Common myeloid progenitor, CD34-positive (primary cell): ENCODE results near the gene MEI1.

Source experiments
- CTCF ChIA-PET: fragments of 350-600 bp; sonication (Branson Sonifier 250); formaldehyde crosslinking; loops from one replicate; lab custom pipeline; 2021; ENCODE audit warnings: antibody characterized with exemption; lab: Charles Lee
- POLR2A ChIA-PET: fragments of 350-600 bp; sonication (Branson Sonifier 250); formaldehyde crosslinking; loops from one replicate; lab custom pipeline; 2021; ENCODE audit warnings: antibody characterized with exemption; lab: Charles Lee
- DNase-seq, 3 donors: peaks; one replicate each; pipeline versions ENCODE4 v3.0.0 to v3.0.0-alpha.2; 2013
- H3K27ac ChIP-seq, 2 experiments: 1 replicate in 1 of 2; 2 replicates in 1 of 2; pipeline ENCODE4 v1.7.0; 2013; ENCODE audit warnings: inconsistent platforms in 2 of 2, low read length in 2 of 2, mild to moderate bottlenecking in 2 of 2, low read depth in 1 of 2, moderate library complexity in 1 of 2; ENCODE audit not compliant: severe bottlenecking in 2 of 2, insufficient read depth in 1 of 2, poor library complexity in 1 of 2
- H3K27me3 ChIP-seq, 5 experiments: replicated peaks in 2 of 5; 1 replicate in 3 of 5; 2 replicates in 2 of 5; pipeline versions ENCODE4 v1.6.1 to v1.7.0; 2013; ENCODE audit warnings: low read length in 4 of 5, mild to moderate bottlenecking in 2 of 5, moderate library complexity in 2 of 5, inconsistent platforms in 1 of 5; ENCODE audit not compliant: insufficient read depth in 5 of 5, control insufficient read depth in 4 of 5
- H3K36me3 ChIP-seq, 4 experiments: 1 replicate in 2 of 4; 2 replicates in 2 of 4; pipeline versions ENCODE4 v1.6.1 to v1.7.0; 2013; ENCODE audit warnings: low read length in 3 of 4, control low read depth in 1 of 4, mild to moderate bottlenecking in 1 of 4; ENCODE audit not compliant: control insufficient read depth in 4 of 4, insufficient read depth in 4 of 4
- H3K4me1 ChIP-seq, 4 experiments: 1 replicate in 3 of 4; 2 replicates in 1 of 4; pipeline versions ENCODE4 v1.6.1 to v1.7.1; 2013; ENCODE audit warnings: low read length in 3 of 4, mild to moderate bottlenecking in 3 of 4, control low read depth in 1 of 4, inconsistent platforms in 1 of 4, moderate library complexity in 1 of 4; ENCODE audit not compliant: control insufficient read depth in 4 of 4, insufficient read depth in 4 of 4; ENCODE audit errors: control extremely low read depth in 1 of 4
- H3K4me3 ChIP-seq, 7 experiments: 1 replicate in 4 of 7; 2 replicates in 3 of 7; pipeline versions ENCODE4 v1.5.1 to v1.7.0; 2013; ENCODE audit warnings: mild to moderate bottlenecking in 7 of 7, low read length in 6 of 7, moderate library complexity in 6 of 7, inconsistent platforms in 2 of 7, low read depth in 2 of 7, control low read depth in 1 of 7; ENCODE audit not compliant: insufficient read depth in 4 of 7, control insufficient read depth in 1 of 7; ENCODE audit errors: extremely low read depth in 1 of 7
- H3K9me3 ChIP-seq, 5 experiments: 1 replicate in 4 of 5; 2 replicates in 1 of 5; pipeline versions ENCODE4 v1.6.1 to v1.7.1; 2013; ENCODE audit warnings: low read length in 4 of 5, mild to moderate bottlenecking in 2 of 5, inconsistent platforms in 1 of 5, low read depth in 1 of 5, moderate library complexity in 1 of 5; ENCODE audit not compliant: control insufficient read depth in 4 of 5, insufficient read depth in 2 of 5; ENCODE audit errors: control extremely low read depth in 1 of 5
- WGBS: methylation state at CpG from one replicate; pipeline ENCODE4 v1.1.5; 2013; ENCODE audit not compliant: insufficient coverage; 5-methylcytosine and 5-hydroxymethylcytosine counted together

The MEI1 gene

GRCh38 chr22:41815716-41816115, 116.4 kb downstream of the MEI1 start:
- Histone ChIP-seq H3K27me3 (no peaks in the 10 kb centered on the region), H3K4me3 (no peak overlapping the region), H3K27ac (no peak overlapping the region), H3K4me1 (no peaks in the 10 kb centered on the region), H3K9me3 (no peaks in the 10 kb centered on the region), H3K36me3 (peaks cover 8 to 66% (median 43%) of the 10 kb centered on the region in 4 experiments)
- CTCF ChIA-PET = interaction anchor here (0.8 to 1.4 kb wide), 2 partner anchors 13 to 15 kb away, joined by 3 to 10 read pairs; partner anchors contain the start of gene CCDC134
- POLR2A ChIA-PET = no interaction called here
- 100% methylated on average over 1 of the region's 3 CpGs for WGBS
- no peak for DNase-seq

- Histone ChIP-seq H3K4me1 (no peaks in the 10 kb centered on the region), H3K36me3 (peaks cover 8 to 62% (median 41%) of the 10 kb centered on the region in 4 experiments), H3K27me3 (no peaks in the 10 kb centered on the region), H3K27ac (no peak overlapping the region), H3K9me3 (no peaks in the 10 kb centered on the region), H3K4me3 (no peak overlapping the region)
- ChIA-PET POLR2A (no interaction called here), CTCF (interaction anchor here (1.4 kb wide), 1 partner anchor 16 kb away, joined by 10 read pairs; the partner anchor contains the start of gene CCDC134)
- no peak for DNase-seq
- no CpG with 5 or more reads among the region's 1 CpG for WGBS
Measured at GRCh38 chr22:41816241-41816640, 116.9 kb downstream of the MEI1 start.

- H3K4me3 ChIP-seq = no peak overlapping the region
- DNase-seq = no peak
- 92% methylated on average over 2 of the region's 2 CpGs for WGBS
- no peaks in the 10 kb centered on the region for H3K4me1 ChIP-seq
- peaks cover 8 to 58% (median 41%) of the 10 kb centered on the region in 4 experiments for H3K36me3 ChIP-seq
- no peaks in the 10 kb centered on the region for H3K9me3 ChIP-seq
- ChIA-PET CTCF (interaction anchor here (1.4 kb wide), 1 partner anchor 16 kb away, joined by 10 read pairs; the partner anchor contains the start of gene CCDC134), POLR2A (no interaction called here)
- H3K27me3 ChIP-seq = no peaks in the 10 kb centered on the region
- no peak overlapping the region for H3K27ac ChIP-seq
Measured at GRCh38 chr22:41816871-41817270, 117.6 kb downstream of the MEI1 start.

- Histone ChIP-seq H3K9me3 (no peaks in the 10 kb centered on the region), H3K36me3 (peaks cover 5 to 58% (median 38%) of the 10 kb centered on the region in 4 experiments), H3K4me3 (no peak overlapping the region), H3K27me3 (no peaks in the 10 kb centered on the region), H3K27ac (no peak overlapping the region), H3K4me1 (no peaks in the 10 kb centered on the region)
- ChIA-PET CTCF (interaction anchor here (1.3 kb wide), 1 partner anchor 14 kb away, joined by 3 read pairs; no protein-coding TSS in a partner anchor), POLR2A (no interaction called here)
- WGBS = 96% methylated on average over 3 of the region's 5 CpGs
- no peak for DNase-seq
Measured at GRCh38 chr22:41818011-41818410, 118.7 kb downstream of the MEI1 start.

- DNase-seq = no peak
Measured at GRCh38 chr22:41818596-41818995, 119.3 kb downstream of the MEI1 start.

GRCh38 chr22:41819257-41819656, 120.0 kb downstream of the MEI1 start:
- no peaks in the 10 kb centered on the region for H3K9me3 ChIP-seq
- H3K4me1 ChIP-seq = no peaks in the 10 kb centered on the region
- ChIA-PET CTCF (interaction anchor here (1.3 kb wide), 1 partner anchor 12 kb away, joined by 3 read pairs; no protein-coding TSS in a partner anchor), POLR2A (interaction anchor here (0.5 kb wide), 1 partner anchor 111 kb away, joined by 4 read pairs; no protein-coding TSS in a partner anchor)
- H3K27ac ChIP-seq = no peak overlapping the region
- no peaks in the 10 kb centered on the region for H3K27me3 ChIP-seq
- DNase-seq = no peak
- no peak overlapping the region for H3K4me3 ChIP-seq
- peaks cover 10 to 57% (median 37%) of the 10 kb centered on the region in 4 experiments for H3K36me3 ChIP-seq
- WGBS = 100% methylated on average over 1 of the region's 4 CpGs

More at GRCh38 chr22:41818596-41818995, 119.3 kb downstream of the MEI1 start:
- no peaks in the 10 kb centered on the region for H3K4me1 ChIP-seq
- no peaks in the 10 kb centered on the region for H3K27me3 ChIP-seq
- H3K36me3 ChIP-seq = peaks cover 6 to 56% (median 34%) of the 10 kb centered on the region in 4 experiments
- ChIA-PET POLR2A (no interaction called here), CTCF (interaction anchor here (1.3 kb wide), 1 partner anchor 13 kb away, joined by 3 read pairs; no protein-coding TSS in a partner anchor)
- no peaks in the 10 kb centered on the region for H3K9me3 ChIP-seq
- WGBS = 97% methylated on average over 5 of the region's 6 CpGs
- H3K4me3 ChIP-seq = no peak overlapping the region
- H3K27ac ChIP-seq = no peak overlapping the region

GRCh38 chr22:41820447-41820846, 121.1 kb downstream of the MEI1 start:
- Histone ChIP-seq H3K36me3 (peaks cover 10 to 55% (median 37%) of the 10 kb centered on the region in 4 experiments), H3K4me3 (no peak overlapping the region), H3K27me3 (no peaks in the 10 kb centered on the region), H3K4me1 (no peaks in the 10 kb centered on the region), H3K27ac (no peak overlapping the region), H3K9me3 (no peaks in the 10 kb centered on the region)
- POLR2A ChIA-PET = interaction anchor here (0.6 kb wide), 1 partner anchor 97 kb away, joined by 6 read pairs; no protein-coding TSS in a partner anchor
- DNase-seq = no peak
- 97% methylated on average over 5 of the region's 5 CpGs for WGBS
- CTCF ChIA-PET = interaction anchor here (1.3 to 1.7 kb wide), 3 partner anchors 42 to 120 kb away, joined by 3 to 6 read pairs (median 6); no protein-coding TSS in a partner anchor
